Fibroblast of gingiva (primary cell): ENCODE results near the gene MAST1.
A peak's percentile ranks its signal among the peaks of the same experiment; 100 is the strongest.
"Not testable (repeated sequence)": the region's sequence is repeated elsewhere in the genome, so short reads cannot be mapped to it uniquely, and the experiment has no call there.

Experiments
- DNase-seq: peaks from one replicate; pipeline ENCODE4 v3.0.0-alpha.2; 2011; ENCODE audit warnings: low read depth

Gene MAST1

DNA sequence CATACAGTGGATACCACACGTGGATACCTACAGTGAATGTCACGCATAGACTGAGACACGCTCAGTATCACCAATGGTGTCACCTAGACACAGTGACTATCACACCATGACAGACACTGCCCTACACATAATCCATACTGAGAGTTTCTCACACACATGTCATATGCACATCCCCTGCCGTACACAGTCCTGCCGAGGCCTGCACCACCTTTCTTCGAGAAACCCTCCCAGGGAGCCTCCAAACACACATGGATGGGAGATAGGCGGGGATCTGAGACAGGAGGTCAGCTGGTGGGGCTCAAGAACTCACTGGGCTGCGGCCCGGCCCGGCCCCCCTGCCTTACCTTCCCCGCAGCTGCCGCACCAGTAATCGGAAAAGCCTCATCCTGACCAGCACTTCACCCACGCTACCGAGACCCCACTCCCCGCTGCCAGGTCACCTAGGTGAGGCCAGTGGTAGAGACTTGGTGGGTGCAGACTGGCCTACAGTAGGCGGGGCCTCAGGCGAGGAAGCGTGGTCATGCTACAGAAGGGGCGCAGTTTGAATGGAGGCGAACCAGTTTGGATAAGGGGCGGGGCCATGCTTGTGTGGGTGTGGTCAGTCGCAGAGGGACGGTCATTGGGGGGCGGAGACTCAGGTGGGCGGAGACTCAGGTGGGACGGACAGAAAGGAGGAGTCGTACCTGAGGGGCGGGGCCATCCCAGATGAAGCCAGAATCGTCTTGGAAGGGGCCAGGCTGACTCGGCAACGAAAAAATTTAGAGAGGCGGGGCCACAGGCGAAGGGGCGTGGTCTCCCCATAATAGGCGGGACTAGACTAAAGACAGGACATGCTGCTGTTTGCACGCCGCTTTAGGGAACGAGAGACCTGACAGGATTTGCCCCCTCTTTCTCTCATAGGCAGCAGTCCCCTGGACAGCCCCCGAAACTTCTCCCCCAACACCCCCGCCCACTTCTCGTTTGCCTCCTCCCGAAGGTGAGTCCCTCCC is 2.1 kb downstream of the MAST1 start:
- DNase-seq = peak; percentile 20

GRCh38 chr19:12841094-12841493 is 2.8 kb downstream of the MAST1 start:
- no peak for DNase-seq

DNA sequence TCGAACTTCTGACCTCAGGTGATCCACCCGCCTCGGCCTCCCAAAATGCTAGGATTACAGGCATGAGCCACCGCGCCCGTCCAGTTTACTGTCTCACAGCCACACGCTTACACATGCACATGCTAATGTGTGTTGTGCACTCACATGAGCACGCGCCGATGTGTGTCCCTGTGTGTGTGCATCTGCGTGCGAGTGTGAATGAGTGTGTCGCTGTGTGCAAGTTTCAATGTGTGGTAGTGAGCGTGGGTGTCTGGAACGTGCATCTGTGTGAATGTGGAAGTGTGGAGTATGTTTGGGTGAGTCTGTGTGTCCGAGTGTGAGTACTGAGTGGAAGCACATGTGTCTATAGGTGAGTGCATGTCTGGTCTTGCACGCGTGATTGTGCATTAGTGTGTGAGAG is 4.2 kb downstream of the MAST1 start:
- DNase-seq = no peak

DNA sequence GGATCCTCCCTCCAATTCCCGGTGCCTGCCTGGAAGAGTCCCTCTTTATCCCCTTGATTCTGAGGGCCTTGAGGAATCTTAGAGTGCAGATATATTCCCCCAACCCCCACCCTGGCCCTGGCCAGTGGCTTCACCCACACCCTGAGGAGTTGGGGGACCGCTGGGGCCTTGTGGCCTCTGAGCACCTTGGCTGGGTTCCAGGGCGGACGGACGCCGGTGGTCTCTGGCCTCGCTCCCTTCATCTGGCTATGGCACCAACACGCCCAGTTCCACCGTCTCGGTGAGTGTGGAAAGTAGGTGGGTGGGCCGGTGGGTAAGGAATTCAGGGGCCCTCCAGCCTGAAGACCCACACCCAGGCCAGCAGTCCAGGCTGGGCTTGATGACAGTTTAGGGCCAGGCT is 5.0 kb downstream of the MAST1 start:
- DNase-seq = no peak

DNA sequence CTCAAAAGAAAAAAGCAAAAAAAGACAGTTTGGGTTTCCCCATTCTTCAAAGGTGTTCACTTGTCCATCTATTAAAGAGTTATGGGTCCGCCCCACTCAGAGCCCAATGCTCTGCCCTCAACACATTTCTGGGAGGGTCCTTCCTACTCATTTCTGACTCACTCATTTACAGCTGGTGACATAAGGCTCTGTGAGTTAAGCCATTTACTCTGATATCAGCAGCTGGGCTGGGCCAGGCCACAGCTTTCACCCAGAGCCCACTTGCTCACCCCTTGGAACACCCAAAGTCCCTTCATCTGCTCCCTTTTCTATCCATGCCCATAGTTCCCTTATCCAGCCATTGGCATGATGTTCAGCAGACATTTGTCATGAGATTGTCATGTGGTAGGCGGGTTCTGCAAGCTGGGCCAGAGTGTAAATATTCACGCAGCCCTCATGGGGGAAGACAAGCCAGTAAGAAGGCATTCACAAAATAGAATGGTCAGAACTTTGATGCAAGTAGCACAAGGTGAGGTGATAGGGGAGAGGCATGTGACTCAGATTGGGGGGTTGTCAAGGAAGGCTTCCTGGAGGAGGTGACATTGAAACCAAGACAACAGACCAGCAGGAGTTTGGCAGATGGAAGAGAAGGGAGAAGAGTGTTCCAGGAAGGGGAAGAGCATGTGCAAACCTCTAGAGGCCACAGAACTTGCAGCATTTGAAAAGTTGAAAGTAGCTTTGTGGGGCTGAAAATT is 5.9 kb downstream of the MAST1 start:
- DNase-seq = no peak

GRCh38 chr19:12846613-12847012 is 8.3 kb downstream of the MAST1 start:
- DNase-seq = not testable (repeated sequence)

DNA sequence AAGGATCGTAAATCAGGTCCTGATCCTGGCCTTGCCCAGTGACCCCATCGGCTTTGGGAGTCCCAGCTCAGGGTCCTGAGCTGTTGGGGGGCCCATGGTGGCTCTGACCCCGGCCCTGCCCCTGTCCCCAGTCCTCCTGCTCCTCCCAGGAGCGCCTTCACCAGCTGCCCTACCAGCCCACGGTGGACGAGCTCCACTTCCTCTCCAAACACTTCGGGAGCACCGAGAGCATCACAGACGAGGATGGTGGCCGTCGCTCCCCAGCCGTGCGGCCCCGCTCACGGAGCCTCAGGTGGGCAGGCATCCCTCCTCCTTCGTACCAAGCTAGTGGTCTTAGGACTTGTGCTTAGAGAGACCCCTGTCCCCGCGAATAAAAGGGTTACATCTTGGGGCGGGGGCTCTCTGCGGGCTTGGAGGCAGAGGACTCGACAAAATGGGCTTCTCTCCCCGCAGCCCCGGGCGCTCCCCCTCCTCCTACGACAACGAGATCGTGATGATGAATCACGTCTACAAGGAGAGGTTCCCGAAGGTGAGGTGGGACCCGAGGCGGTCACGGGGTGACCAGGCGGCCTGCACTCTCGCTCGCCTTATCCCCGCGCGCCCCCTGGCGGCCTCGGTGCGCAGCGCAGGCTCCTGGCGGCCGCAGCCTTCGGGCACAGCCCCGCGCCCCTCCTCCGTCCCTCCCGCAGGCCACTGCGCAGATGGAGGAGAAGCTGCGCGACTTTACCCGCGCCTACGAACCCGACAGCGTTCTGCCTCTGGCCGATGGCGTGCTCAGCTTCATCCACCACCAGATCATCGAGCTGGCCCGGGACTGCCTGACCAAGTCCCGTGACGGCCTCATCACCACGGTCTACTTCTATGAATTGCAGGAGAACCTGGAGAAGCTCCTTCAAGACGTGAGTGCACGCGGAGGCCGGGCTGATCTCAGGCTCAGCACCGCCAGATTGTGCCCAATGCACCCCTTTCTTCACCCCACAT is 9.1 kb downstream of the MAST1 start:
- peak; percentile 69 for DNase-seq

GRCh38 chr19:12856653-12857052 is 18.3 kb downstream of the MAST1 start:
- DNase-seq = no peak

GRCh38 chr19:12858041-12858928 is 20.0 kb downstream of the MAST1 start:
- no peak for DNase-seq

GRCh38 chr19:12859546-12859945 is 21.2 kb downstream of the MAST1 start:
- DNase-seq = no peak

- DNase-seq = no peak
Measured at GRCh38 chr19:12864143-12864542, 25.8 kb downstream of the MAST1 start.

DNA sequence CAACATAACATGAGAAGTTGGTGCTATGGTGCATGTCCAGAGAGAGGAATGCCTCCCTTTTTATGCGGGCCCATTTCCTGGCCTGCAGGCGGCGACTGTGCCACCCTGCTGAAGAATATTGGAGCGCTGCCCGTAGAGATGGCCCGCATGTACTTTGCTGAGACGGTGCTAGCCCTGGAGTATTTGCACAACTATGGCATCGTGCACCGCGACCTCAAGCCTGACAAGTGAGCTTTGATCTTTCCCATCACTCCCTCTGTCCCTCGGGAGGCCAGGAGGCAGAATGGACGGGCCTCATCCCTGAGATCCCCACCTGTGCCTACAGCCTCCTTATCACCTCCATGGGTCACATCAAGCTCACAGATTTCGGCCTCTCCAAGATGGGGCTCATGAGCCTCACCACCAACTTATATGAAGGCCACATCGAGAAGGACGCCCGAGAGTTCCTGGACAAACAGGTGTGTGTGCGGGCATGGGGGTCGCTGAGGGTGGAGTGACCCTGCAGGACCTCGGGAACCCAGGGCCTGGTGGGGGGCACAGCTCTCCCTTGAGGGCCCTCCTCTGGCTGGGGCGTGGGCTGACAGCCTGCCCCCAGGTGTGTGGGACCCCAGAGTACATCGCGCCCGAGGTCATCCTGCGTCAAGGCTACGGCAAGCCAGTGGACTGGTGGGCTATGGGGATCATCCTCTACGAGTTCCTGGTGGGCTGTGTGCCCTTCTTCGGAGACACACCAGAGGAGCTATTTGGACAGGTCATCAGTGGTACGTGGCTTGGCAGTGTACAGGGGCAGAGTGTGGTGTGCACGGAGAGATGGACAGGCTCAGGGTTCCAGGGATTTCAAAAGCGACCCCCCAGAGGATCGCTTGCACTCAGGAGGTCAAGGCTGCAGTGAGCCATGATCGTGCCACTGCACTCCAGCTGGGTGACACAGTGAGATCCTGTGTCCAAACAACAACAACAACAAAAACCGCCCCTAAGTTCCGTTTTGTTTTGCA is 26.7 kb downstream of the MAST1 start:
- DNase-seq = no peak

- DNase-seq = no peak
Measured at GRCh38 chr19:12865746-12866415, 27.6 kb downstream of the MAST1 start.

GRCh38 chr19:12866416-12867119 is 28.3 kb downstream of the MAST1 start:
- no peak for DNase-seq

DNA sequence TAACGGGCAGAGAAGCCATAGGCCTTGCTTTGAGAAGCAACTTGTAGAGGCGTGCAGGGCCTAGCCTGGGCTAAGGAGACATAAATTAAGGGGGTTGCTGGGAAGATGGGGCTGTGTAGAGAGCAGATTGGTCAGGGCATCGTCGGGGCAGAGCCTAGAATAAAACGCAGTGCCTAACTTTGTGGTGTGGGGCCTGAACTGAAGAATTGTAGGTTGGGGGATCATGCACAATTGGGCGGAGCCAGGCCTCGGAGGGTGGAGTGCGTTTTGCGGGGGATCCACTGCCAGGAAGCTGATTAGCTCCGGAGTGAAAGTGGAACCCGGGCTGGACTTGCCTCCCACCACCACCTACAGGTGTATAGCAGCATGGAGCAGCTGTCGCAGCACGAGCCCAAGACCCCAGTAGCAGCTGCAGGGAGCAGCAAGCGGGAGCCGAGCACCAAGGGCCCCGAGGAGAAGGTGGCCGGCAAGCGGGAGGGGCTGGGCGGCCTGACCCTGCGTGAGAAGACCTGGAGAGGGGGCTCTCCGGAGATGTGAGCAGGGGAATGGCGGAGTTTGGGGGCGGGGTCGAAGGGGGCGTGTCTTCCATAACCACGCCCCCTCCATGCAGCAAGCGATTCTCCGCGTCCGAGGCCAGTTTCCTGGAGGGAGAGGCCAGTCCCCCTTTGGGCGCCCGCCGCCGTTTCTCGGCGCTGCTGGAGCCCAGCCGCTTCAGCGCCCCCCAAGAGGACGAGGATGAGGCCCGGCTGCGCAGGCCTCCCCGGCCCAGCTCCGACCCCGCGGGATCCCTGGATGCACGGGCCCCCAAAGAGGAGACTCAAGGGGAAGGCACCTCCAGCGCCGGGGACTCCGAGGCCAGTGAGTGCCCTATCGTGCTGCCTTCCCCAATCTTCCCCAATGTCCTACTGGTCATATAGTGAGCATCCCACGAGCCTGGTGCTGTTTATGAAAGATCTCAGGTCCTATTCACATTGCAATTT is 29.1 kb downstream of the MAST1 start:
- peak; percentile 34 for DNase-seq

- DNase-seq = no peak
Measured at GRCh38 chr19:12868540-12869112, 30.3 kb downstream of the MAST1 start.

GRCh38 chr19:12871681-12872080 is 33.4 kb downstream of the MAST1 start:
- no peak for DNase-seq
